GM19395 (cell line): ENCODE results near the gene PLBD1.

Experiments
- ATAC-seq: cut with Tn5 transposase; IDR thresholded peaks from one replicate; pipeline ENCODE4 v1.9.1; 2021; ENCODE audit warnings: mild to moderate bottlenecking, moderate library complexity; ENCODE audit not compliant: unreplicated experiment

The PLBD1 gene

DNA sequence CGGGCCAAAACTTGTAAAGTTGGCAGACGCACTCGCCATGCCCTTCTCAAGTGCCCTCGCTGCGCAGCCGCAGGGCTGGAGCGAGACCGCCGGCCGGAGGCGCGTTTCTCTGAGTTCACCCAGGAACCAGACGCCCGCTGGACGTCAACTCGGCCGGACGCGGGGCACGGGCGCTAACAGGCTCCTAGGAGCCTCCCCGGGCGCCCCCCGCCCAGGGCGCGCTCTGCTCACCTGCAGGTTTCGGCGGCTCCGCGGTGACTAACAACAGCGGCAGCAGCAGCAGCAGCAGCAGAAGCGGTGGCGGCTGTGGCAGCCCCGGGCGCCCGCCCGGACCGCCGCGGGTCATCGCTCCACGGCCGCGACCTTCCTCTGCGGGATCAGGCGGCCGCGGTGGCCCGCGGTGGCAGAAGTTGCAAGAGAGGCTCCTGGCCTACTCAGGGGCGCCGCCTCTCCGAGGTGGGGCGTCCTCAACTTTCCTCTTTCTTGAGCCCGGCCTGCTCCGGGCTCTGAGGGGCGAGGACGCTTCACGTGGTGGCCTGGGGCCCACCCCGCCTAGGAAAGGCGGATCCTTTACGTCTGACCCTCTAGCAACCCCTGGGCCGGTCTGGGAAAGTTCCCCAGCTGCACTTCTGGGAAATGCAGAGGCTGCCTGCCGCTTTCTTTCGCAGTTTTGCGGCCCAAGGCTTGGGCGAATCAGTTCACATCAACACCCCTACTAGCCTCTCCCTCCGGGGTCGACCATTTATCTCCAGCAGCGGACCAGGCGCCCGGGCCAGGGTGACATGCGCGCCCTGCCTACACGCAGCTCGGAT lies at the start of gene PLBD1:
Gene PLBD1 (minus strand): TSS at position 533 of the 812 bp plus-strand sequence. CDS start 187 bp downstream, at position 346.
- peak; percentile 78 for ATAC-seq

DNA sequence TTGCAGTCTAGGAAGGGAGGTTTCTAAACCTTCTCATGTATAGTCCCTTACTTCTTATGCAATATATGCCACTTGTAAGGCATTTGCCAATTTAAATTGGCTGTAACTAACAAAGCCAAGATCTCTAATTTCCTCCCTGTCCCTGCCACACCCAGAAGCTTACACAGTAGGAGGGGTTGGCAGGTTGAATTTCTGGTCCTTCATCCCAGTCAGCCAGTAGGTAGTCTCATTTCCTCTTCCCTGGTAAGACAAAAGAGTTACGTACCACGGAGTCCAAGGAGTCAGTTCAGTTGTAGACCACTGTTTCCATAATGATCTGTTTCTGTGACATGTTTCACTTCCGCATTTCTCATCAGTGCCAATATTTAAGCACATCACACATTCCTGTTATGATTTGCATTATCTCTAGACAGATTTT lies 47.0 kb upstream of the PLBD1 start:
- ATAC-seq: peak; percentile 59

GRCh38 chr12:14613718-14614117 lies 46.0 kb upstream of the PLBD1 start:
- peak; percentile 97 for ATAC-seq

DNA sequence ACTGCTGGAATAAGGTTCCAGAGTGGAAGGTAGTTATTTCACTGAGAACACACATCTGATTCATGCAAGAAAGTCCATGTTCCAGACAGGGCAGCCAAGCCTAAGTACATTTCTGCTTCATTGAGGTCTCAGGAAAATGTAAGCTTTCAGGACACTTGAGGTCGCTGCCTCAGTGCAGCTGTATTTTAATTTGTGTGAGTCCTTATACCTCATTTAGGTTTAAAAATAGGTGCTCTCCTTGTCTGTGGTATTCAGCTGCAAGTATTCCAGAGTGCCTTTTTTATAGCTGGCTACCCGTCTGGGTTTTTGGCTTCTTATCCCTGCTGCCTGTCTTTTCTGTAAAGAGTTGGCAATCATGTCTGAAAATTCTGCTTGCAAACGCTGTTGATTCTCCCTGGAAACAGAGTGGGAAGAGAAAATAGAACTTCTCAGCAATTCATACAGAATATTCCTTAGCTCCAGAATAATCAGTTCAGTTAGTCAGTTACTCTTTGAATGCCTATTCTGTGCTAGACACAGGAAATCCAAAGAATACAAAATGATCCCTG lies 45.3 kb upstream of the PLBD1 start:
- no peak for ATAC-seq

DNA sequence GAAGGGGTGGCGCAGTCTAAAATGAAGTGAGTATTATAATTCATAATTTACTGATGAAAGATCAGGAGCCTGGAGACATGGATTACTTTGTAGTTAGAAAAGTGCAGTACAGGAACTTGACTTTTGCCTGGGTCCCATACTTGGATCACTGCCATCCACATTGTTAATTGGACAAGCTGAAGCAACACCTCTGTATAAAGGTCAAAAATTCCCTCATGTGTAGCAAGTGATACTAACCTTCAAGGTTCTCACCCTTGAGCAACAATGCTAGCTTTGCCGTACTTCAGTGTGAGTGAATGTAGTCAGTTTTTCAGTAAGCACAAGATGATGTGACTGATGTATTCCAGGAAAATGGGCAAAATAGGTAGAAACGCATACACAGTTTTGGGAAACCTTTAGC lies 44.6 kb upstream of the PLBD1 start:
- no peak for ATAC-seq

DNA sequence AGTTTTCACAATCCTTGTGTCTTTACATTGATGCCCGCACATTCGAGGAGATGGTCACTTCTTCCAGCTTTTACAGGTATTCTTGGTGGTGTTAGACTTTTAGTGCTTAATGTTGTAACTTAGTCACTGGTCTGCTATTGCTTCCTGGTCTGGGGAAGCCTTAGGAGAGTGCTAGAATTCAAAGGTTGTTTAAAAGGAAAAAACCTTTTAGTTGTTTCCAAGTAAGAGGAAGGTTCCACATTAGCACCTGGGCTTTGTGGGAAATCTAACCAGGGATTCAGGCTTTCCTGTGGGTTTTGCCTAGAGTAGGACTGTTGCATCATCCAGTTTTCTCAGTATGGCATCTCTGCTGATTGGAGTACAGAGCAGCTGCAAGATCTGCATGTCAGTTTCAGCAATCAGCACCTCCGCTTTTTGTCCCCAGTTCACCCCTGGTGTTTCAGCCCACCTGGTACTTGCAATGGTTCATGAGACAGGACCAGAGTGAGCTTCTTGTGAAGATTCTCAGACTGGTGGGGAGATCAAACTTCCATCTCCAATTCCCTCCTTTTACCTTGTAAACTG lies 44.0 kb upstream of the PLBD1 start:
- ATAC-seq: no peak

DNA sequence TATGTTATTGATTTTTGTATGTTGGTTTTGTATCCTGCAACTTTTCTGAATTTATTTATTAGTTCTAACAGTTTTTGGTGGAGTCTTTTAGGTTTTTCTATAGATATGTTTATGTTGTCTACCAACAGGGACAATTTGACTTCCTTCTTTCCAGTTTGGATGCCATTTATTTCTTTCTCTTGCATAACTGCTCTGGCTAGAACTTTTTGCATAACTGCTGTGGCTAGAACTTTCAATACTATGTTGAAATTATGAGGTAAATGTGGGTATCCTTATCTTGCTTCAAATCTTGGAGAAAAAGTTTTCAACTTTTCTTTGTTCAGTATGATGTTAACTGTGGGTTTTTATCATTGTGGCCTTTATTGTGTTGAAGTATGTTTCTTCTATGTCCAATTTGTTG lies 39.9 kb upstream of the PLBD1 start:
- ATAC-seq: no peak

- ATAC-seq: no peak
These were observed 37.8 kb upstream of the PLBD1 start for GRCh38 chr12:14605401-14605989.

- ATAC-seq: no peak
These were observed 34.2 kb upstream of the PLBD1 start for GRCh38 chr12:14601692-14602478.

DNA sequence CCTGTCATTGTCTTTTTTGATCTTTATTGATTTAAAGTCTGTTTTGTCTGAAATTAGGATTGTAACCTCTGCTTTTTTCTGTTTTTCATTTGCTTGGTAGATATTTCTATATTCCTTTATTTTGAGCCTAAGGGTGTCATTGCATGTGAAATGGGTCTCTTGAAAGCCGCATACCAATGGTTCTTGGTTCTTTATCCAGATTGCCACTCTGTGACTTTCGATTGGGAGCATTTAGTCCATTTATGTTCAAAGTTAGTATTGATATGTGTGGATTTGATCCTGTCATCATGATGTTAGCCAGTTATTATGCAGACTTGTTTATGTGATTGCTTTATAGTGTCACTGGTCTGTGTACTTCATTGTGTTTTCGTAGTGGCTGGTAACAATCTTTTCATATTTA lies 29.8 kb upstream of the PLBD1 start:
- no peak for ATAC-seq

GRCh38 chr12:14591719-14592118 lies 24.0 kb upstream of the PLBD1 start:
- ATAC-seq: no peak

- no peak for ATAC-seq
These were observed 21.7 kb upstream of the PLBD1 start for GRCh38 chr12:14589169-14590004.

DNA sequence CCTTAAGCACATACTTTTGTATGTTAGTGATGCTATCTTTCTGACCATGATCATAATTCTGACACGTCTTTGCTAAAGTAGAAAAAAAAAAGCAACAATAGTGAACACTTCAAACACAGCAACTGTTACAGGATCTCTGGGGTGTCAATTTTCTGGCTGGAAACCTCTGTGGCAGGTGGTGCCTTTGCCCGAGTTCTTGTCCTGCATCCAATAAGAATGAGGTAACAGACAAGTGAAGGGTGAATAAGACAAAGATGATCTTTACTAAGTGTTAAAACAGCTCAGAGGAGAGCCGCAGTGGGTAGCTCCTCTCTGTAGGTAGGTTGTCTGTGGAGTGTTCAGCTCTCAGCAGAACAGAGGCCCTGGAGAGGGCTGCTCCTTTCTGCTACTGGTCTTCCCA lies 20.9 kb upstream of the PLBD1 start:
- no peak for ATAC-seq

DNA sequence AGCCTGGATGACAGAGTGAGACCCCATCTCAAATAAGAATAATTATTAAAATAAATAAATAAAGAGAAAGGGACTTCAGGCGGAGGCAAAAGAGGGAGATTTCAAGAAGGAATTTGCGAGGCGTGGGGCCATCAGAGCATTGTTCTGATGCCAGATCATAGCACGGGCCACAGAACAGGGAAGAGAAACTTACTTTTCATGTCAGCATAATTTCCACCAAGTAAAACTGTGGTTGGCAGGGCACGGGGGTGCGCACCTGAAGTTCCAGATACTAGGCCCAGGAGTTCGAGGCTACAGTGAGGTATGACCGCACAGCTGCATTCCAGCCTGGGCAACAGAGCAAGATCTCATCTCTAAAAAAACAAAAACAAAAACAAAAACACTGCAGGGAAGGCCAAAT lies 11.0 kb upstream of the PLBD1 start:
- no peak for ATAC-seq

- ATAC-seq: peak; percentile 86
These were observed 9.7 kb upstream of the PLBD1 start for GRCh38 chr12:14577344-14577743.

DNA sequence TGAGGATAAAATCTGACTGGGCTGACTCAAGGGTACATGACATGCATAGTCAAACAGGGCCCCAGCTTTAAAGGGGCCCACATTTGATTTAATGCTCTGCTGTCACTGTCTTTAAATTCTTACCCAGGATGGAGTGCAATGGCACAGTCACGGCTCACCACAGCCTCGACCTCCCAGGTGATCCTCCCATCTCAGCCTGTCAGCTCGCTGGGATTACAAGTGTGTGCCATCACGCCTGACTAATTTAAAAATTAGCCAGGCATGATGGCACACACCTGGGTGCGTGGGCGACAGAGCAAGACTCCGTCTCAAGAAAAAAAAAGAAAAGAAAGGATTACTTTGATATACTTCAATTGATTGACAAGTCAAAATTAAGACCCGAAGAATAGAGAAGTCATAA lies 9.2 kb upstream of the PLBD1 start:
- peak; percentile 24 for ATAC-seq

GRCh38 chr12:14575585-14575984 lies 7.9 kb upstream of the PLBD1 start:
- no peak for ATAC-seq

DNA sequence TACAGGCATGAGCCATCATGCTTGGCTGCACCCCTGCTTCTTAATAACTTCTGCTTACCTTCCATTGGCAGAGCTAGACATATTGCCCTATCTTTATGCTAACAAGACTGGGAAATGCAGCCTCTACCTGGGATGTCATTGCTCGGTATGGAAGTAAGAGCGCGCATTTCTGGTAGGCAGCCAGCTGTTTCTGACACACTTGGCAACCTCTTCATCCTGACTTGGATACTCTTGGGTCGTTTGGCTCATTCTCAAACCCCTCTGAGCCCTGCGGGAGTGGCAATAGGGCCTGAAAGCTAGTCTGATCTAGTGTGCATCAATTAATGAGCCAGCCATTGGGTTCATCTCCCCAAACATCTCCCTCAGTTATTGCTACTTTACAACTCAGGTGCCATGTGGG lies 5.4 kb upstream of the PLBD1 start:
- ATAC-seq: no peak

GRCh38 chr12:14572401-14572800 lies 4.7 kb upstream of the PLBD1 start:
- ATAC-seq: no peak

DNA sequence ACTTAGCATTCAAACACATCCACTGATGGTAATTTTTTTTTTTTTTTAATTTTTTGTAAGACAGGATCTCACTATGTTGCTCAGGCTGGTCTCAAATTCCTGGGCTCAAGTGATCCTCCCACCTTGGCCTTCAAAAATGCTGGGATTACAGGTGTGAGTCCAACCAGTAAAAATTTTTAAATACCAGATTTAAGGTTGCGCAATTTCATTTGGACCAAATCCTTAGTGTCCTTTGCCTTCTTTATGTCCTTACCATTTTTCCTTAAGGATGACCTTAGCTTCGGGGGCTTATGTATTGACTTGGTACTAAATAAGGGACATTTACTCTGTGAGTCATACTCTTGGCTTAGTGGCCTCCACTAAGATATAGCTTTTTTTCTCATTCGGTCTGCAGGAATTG lies 4.1 kb upstream of the PLBD1 start:
- no peak for ATAC-seq
